Esophagus muscularis mucosa (tissue), 3 donors: ENCODE measurements around the gene ARPC2.

Experiments
- CTCF ChIP-seq, 3 experiments: fragments of 200-600 bp in 2 of 3; fragments of 450-650 bp in 1 of 3; sonication (generic) in 2 of 3; IDR thresholded peaks; one replicate each; pipeline ENCODE4 v1.5.1; 2017 to 2019; ENCODE audit warnings: antibody characterized with exemption in 3 of 3, mild to moderate bottlenecking in 2 of 3, moderate library complexity in 1 of 3
- POLR2A ChIP-seq: fragments of 450-650 bp; IDR thresholded peaks from one replicate; pipeline ENCODE4 v1.6.1; 2017; ENCODE audit warnings: antibody characterized with exemption, moderate library complexity, mild to moderate bottlenecking, low read depth

DNA sequence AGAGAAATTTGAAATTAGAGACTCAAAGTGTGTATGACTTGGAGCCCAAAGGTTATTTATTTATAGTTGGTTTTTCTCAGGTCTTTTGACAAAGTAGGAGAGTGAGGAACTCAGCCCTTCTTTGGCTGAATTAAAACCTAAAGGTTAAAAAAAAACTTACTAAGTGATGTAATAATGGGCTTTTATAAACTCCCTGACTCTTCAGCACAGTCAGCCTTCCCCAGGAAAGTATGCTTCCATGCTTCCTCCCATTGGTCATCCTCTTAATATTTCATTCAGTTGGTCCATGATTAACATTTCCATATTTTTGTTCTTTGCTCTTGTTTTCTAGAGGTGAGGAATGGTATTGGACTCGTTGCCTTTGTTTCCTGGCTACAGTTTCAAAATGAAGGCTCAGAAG lies 7.2 kb downstream of the ARPC2 start:
- TF ChIP-seq CTCF (IDR thresholded peaks at IDR 0.05) = no peak
- no peak for TF ChIP-seq POLR2A
